GM18526 (cell line): Measurements from ENCODE around the gene SESN2.

Source experiments
- POLR2A ChIP-seq: IDR thresholded peaks from 3 replicates; pipeline ENCODE4 v1.6.1; 2011; ENCODE audit not compliant: insufficient read length; ENCODE audit errors: extremely low read depth

The SESN2 gene

GRCh38 chr1:28269529-28269928 lies 10.2 kb downstream of the SESN2 start:
- TF ChIP-seq POLR2A = no peak

- TF ChIP-seq POLR2A = no peak
These were observed 13.0 kb downstream of the SESN2 start for GRCh38 chr1:28272215-28272852.

GRCh38 chr1:28273216-28273860 lies 14.0 kb downstream of the SESN2 start:
- TF ChIP-seq POLR2A = no peak

GRCh38 chr1:28278763-28279162 lies 19.4 kb downstream of the SESN2 start:
- TF ChIP-seq POLR2A = no peak

- no peak for TF ChIP-seq POLR2A
These were observed 20.4 kb downstream of the SESN2 start for GRCh38 chr1:28279721-28280120.

- no peak for TF ChIP-seq POLR2A
These were observed 21.2 kb downstream of the SESN2 start for GRCh38 chr1:28280501-28280900.

- no peak for TF ChIP-seq POLR2A
These were observed 21.7 kb downstream of the SESN2 start for GRCh38 chr1:28280977-28281381.

GRCh38 chr1:28281608-28282425 lies 22.5 kb downstream of the SESN2 start:
- TF ChIP-seq POLR2A = no peak

- TF ChIP-seq POLR2A = no peak
These were observed 23.4 kb downstream of the SESN2 start for GRCh38 chr1:28282426-28283407.

- no peak for TF ChIP-seq POLR2A
These were observed 26.8 kb downstream of the SESN2 start for GRCh38 chr1:28286111-28286510.

- TF ChIP-seq POLR2A = no peak
These were observed 29.2 kb downstream of the SESN2 start for GRCh38 chr1:28288487-28288886.

GRCh38 chr1:28290851-28291250 lies 31.5 kb downstream of the SESN2 start:
- TF ChIP-seq POLR2A = no peak

- no peak for TF ChIP-seq POLR2A
These were observed 32.4 kb downstream of the SESN2 start for GRCh38 chr1:28291711-28292110.

GRCh38 chr1:28295936-28296335 lies 36.6 kb downstream of the SESN2 start:
- no peak for TF ChIP-seq POLR2A
